Natural killer cell (primary cell): ENCODE measurements around the gene CADM4. TPM values are rescaled to one million over a fixed set of nuclear protein-coding genes. Genes with fewer than 3 reads are reported as not detected.

ENCODE experiments used
- ATAC-seq, 3 donors: fragments of 150-1000 bp in 2 of 3; fragments of 200-7000 bp in 1 of 3; cut with Tn5 transposase; 1 replicate in 1 of 3; 2 replicates in 2 of 3; pipeline ENCODE4 v1.10.0; 2021; ENCODE audit warnings: mild to moderate bottlenecking in 2 of 3, moderate library complexity in 2 of 3
- DNase-seq, 2 donors: peaks; one replicate each; pipeline versions ENCODE4 v3.0.0 to v3.0.0-alpha.2; 2013 to 2021; ENCODE audit warnings: mixed read lengths in 1 of 2
- H3K27ac ChIP-seq: one replicate; pipeline ENCODE4 v1.5.1; 2013; ENCODE audit warnings: mild to moderate bottlenecking, low read length
- H3K27me3 ChIP-seq: one replicate; pipeline ENCODE4 v1.6.1; 2013; ENCODE audit warnings: low read length; ENCODE audit not compliant: control insufficient read depth, insufficient read depth
- H3K36me3 ChIP-seq: one replicate; pipeline ENCODE4 v1.6.1; 2013; ENCODE audit warnings: low read length; ENCODE audit not compliant: control insufficient read depth, insufficient read depth
- H3K4me1 ChIP-seq: one replicate; pipeline ENCODE4 v1.6.1; 2013; ENCODE audit warnings: low read length; ENCODE audit not compliant: control insufficient read depth, insufficient read depth
- H3K4me3 ChIP-seq: one replicate; pipeline ENCODE4 v1.5.1; 2013; ENCODE audit warnings: low read length
- H3K9me3 ChIP-seq: one replicate; pipeline ENCODE4 v1.6.1; 2013; ENCODE audit warnings: low read length; ENCODE audit not compliant: control insufficient read depth, insufficient read depth
- H3K27ac Mint-ChIP-seq, 2 donors: one replicate each; pipeline ENCODE4 v1.8.0; 2022; ENCODE audit warnings: mild to moderate bottlenecking in 2 of 2, mixed read lengths in 2 of 2, moderate library complexity in 1 of 2
- H3K27me3 Mint-ChIP-seq, 2 donors: one replicate each; pipeline ENCODE4 v1.8.0; 2022; ENCODE audit warnings: low read depth in 2 of 2, mixed read lengths in 2 of 2
- H3K36me3 Mint-ChIP-seq: one replicate; pipeline ENCODE4 v1.8.0; 2022; ENCODE audit warnings: mixed read lengths
- H3K4me1 Mint-ChIP-seq, 2 donors: one replicate each; pipeline ENCODE4 v1.8.0; 2022; ENCODE audit warnings: mixed read lengths in 2 of 2
- H3K4me3 Mint-ChIP-seq: one replicate; pipeline ENCODE4 v1.8.0; 2022; ENCODE audit warnings: mild to moderate bottlenecking, moderate library complexity, mixed read lengths
- H3K9me3 Mint-ChIP-seq, 2 donors: one replicate each; pipeline ENCODE4 v1.8.0; 2022; ENCODE audit warnings: mixed read lengths in 2 of 2
- WGBS: methylation state at CpG from one replicate; pipeline ENCODE4 v1.1.7; 2013; ENCODE audit warnings: missing lambda C conversion rate; ENCODE audit not compliant: insufficient coverage; 5-methylcytosine and 5-hydroxymethylcytosine counted together
- intact Hi-C: fragments of 100-400 bp; cut with micrococcal nuclease; formaldehyde crosslinking; loops from one replicate; pipeline ENCODE4 v1.14.2; 2022
- total RNA-seq, 4 donors: library from RNA; stranded (reverse); fragments of 120-200 nt in 1 of 4; gene quantifications; one replicate each; pipeline versions ENCODE4 v1.2.3 to v1.2.4, GENCODE V29; 2013 to 2022
- TF ChIP-seq, protein P1 (sequence below): fragments of 200-600 bp; IDR thresholded peaks from one replicate; pipeline ENCODE4 v1.8.0; 2022; ENCODE audit warnings: antibody characterized with exemption

CADM4 gene
- total RNA-seq, 3 donors from 2014 or later (not counting 1 experiment from before 2014, with no cell fraction given) = 0.19 to 0.38 TPM; not detected in 1

DNA sequence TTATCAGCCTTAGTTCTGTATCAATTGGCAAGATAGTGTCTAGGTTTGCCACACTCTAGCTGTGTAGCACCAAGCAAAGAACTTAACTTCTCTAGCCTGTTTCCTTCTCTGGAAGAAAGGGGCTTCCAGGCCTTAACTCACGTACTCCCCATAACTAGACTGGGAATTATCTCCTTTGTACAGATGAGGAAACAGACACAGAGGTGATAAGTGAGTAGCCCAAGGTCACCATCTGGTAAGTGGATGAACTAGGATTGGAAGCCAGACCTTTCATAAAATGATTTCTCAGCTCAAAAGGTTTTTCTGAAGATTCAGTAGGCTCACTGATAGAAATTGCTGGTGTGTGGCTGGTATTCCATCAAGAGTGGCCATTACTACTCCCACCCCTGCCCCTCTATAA is 23.3 kb downstream of the CADM4 start:
- Histone ChIP-seq H3K4me1 (peaks cover 18% of the 10 kb centered on the region), H3K27me3 (no peaks in the 10 kb centered on the region), H3K36me3 (peaks cover 18% of the 10 kb centered on the region), H3K4me3 (no peak overlapping the region), H3K9me3 (no peaks in the 10 kb centered on the region), H3K27ac (no peak overlapping the region)
- TF ChIP-seq, protein P1, sequence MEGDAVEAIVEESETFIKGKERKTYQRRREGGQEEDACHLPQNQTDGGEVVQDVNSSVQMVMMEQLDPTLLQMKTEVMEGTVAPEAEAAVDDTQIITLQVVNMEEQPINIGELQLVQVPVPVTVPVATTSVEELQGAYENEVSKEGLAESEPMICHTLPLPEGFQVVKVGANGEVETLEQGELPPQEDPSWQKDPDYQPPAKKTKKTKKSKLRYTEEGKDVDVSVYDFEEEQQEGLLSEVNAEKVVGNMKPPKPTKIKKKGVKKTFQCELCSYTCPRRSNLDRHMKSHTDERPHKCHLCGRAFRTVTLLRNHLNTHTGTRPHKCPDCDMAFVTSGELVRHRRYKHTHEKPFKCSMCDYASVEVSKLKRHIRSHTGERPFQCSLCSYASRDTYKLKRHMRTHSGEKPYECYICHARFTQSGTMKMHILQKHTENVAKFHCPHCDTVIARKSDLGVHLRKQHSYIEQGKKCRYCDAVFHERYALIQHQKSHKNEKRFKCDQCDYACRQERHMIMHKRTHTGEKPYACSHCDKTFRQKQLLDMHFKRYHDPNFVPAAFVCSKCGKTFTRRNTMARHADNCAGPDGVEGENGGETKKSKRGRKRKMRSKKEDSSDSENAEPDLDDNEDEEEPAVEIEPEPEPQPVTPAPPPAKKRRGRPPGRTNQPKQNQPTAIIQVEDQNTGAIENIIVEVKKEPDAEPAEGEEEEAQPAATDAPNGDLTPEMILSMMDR = no peak
- Mint-ChIP-seq H3K27me3 (no peaks in the 10 kb centered on the region), H3K9me3 (no peaks in the 10 kb centered on the region), H3K27ac (peak overlapping the region; percentile 35 to 72), H3K4me1 (peaks cover 46 to 75% of the 10 kb centered on the region in 2 donors), H3K4me3 (no peak overlapping the region), H3K36me3 (no peaks in the 10 kb centered on the region)
- ATAC-seq = no peak
- no CpG with 5 or more reads among the region's 1 CpG for WGBS
- no peak for DNase-seq
- intact Hi-C loops = no loop called here

DNA sequence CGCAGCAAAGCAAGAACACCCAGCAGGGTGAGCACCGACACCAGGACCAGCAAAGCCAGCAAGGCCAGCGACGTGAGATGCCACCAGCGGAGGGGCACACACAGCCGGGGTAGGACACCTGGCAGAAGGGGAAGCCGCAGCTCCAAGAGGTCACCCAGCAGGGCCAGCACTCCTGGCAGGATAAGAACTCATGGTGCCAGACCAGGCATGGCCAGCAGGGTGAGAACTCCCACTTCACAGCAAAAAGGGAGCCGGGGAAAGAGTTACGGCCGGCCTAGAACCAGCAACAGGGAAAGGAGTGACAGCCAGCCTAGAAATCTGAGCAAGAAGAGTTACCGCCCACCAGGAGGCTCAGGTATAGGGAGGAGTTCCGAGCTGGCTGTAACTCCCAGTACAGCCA is 27.3 kb downstream of the CADM4 start:
- WGBS = 99% methylated on average over 12 of the region's 12 CpGs

DNA sequence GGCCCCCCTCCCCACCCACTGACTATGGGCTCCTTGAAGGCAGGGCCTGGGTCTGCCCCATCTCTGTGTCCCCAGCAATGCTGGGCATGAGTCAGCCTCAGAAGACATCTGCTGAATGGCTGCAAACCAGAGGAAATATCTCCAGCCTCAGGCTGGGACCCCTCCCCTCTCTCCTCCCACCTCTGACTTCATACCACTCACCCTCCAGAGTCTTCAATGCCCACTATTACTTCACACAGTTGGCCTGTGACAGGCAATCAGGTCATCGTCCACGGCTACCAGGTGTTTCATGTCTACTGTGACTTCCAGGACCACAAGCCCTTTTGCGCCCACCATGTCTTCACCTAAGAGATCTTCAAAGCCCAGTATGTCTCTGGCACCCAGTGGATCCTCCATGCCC is 27.9 kb downstream of the CADM4 start, which contains the start of gene SRRM5:
SRRM5 (plus strand) TSS at position 301 of the 400 bp plus-strand sequence; CDS start at position 335, 34 bp downstream.
- no peaks in the 10 kb centered on the region for H3K36me3 Mint-ChIP-seq
- no peak within 1 kb of the TSS for H3K4me3 Mint-ChIP-seq
- H3K4me1 ChIP-seq = no peaks in the 10 kb centered on the region
- TF ChIP-seq, protein P1 = no peak
- no peaks in the 10 kb centered on the region for H3K27me3 ChIP-seq
- H3K36me3 ChIP-seq = peaks cover 18% of the 10 kb centered on the region
- intact Hi-C loops = no loop called here
- H3K4me3 ChIP-seq = no peak within 1 kb of the TSS
- H3K27ac Mint-ChIP-seq = peak within 1 kb of the TSS in 1 of 2 donors; percentile 52
- DNase-seq (no peak), ATAC-seq (no peak)
- 98% methylated on average over 3 of the region's 3 CpGs for WGBS
- H3K27me3 Mint-ChIP-seq = no peaks in the 10 kb centered on the region
- H3K9me3 ChIP-seq = no peaks in the 10 kb centered on the region
- H3K27ac ChIP-seq = no peak within 1 kb of the TSS
- peaks cover 24 to 73% of the 10 kb centered on the region in 2 donors for H3K4me1 Mint-ChIP-seq
- no peaks in the 10 kb centered on the region for H3K9me3 Mint-ChIP-seq

More for the DNA sequence above, 27.3 kb downstream of the CADM4 start:
- H3K27ac Mint-ChIP-seq = peak overlapping the region in 1 of 2 donors; percentile 5
- TF ChIP-seq, protein P1 = no peak
- H3K4me1 Mint-ChIP-seq = peaks cover 24 to 73% of the 10 kb centered on the region in 2 donors
- no peaks in the 10 kb centered on the region for H3K36me3 Mint-ChIP-seq
- no peak overlapping the region for H3K4me3 ChIP-seq
- H3K27me3 ChIP-seq = no peaks in the 10 kb centered on the region
- no peak for ATAC-seq
- no peaks in the 10 kb centered on the region for H3K4me1 ChIP-seq
- no peak overlapping the region for H3K4me3 Mint-ChIP-seq
- no peaks in the 10 kb centered on the region for H3K27me3 Mint-ChIP-seq
- no peaks in the 10 kb centered on the region for H3K9me3 ChIP-seq
- H3K9me3 Mint-ChIP-seq = no peaks in the 10 kb centered on the region
- H3K36me3 ChIP-seq = peaks cover 18% of the 10 kb centered on the region
- no peak overlapping the region for H3K27ac ChIP-seq
- no peak for DNase-seq
- intact Hi-C loops = no loop called here

DNA sequence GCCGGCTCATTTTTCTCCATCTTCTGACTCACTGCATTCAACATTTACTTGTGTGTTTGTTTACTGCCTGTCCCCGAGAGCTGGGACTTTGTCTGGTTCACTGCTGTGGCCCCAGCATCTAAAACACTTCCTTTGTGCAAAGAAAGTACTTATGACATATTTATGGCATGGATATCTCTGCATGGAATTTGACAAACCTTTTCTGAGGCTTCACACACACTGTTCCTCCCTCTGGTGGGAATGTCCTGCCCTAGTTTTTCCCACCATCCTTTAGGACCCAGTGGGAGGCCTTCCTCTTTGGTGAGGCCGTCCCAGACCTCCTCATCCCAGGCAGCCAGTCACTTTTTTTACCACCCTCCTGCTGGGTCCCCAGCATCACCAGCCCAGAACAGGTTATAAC is 29.2 kb downstream of the CADM4 start:
- DNase-seq (no peak), ATAC-seq (no peak)
- Mint-ChIP-seq H3K4me3 (no peak overlapping the region), H3K9me3 (no peaks in the 10 kb centered on the region), H3K36me3 (no peaks in the 10 kb centered on the region), H3K27ac (peak overlapping the region in 1 of 2 donors; percentile 52), H3K4me1 (peaks cover 25 to 63% of the 10 kb centered on the region in 2 donors), H3K27me3 (no peaks in the 10 kb centered on the region)
- intact Hi-C loops = no loop called here
- no peaks in the 10 kb centered on the region for H3K9me3 ChIP-seq
- WGBS = 88% methylated on average over 3 of the region's 3 CpGs
- no peaks in the 10 kb centered on the region for H3K27me3 ChIP-seq
- no peak overlapping the region for H3K4me3 ChIP-seq
- peaks cover 20% of the 10 kb centered on the region for H3K36me3 ChIP-seq
- no peaks in the 10 kb centered on the region for H3K4me1 ChIP-seq
- H3K27ac ChIP-seq = no peak overlapping the region
- TF ChIP-seq, protein P1 = no peak
